HG03575 (cell line): ENCODE measurements around the gene TNXB.
"Not testable (repeated sequence)": the region's sequence is repeated elsewhere in the genome, so short reads cannot be mapped to it uniquely, and the experiment has no call there.

Source experiments
- ATAC-seq: cut with Tn5 transposase; IDR thresholded peaks from one replicate; pipeline ENCODE4 v1.9.1; 2021; ENCODE audit not compliant: unreplicated experiment, insufficient number of reproducible peaks, low FRiP score; ENCODE audit errors: extremely low read depth

TNXB gene

DNA sequence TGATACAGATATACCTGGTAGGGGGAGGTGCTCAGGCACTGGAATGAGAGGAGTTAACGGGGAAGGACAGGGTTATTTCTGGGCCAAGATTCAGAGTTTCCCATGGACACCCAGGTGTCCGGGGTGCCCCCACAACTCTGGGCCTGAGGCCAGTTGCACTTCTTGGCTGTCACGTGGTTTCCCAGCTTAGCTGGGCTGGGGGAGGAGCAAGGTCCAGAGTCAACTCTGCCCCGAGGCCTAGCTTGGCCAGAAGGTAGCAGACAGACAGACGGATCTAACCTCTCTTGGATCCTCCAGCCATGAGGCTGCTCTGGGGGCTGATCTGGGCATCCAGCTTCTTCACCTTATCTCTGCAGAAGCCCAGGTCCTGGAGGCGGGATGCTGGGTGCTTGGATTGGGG lies 94.6 kb downstream of the TNXB start, which contains the start of gene C4B:
C4B (plus strand) TSS at position 249 of the 400 bp plus-strand sequence; CDS start at position 300, 51 bp downstream.
- ATAC-seq: not testable (repeated sequence)

DNA sequence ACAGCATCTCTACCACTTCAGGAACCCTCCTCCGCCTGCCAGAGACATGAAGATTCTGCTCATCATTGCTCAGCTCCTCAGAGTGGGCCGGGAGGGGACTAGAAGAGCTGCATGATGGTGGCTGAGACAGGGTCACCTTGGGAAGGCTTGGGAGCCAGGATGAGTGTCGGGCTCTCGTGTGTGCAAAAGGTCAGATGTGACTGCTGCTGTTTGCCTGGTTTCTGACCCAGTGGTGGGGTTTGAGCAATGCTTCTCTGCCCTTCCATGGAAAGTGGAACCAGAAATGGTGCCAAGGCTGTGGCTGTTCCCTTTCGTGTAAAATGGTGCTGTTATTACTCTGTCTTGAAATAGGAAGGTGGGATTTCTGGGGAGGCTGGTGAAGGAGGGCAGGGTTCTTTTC lies 95.4 kb downstream of the TNXB start:
- ATAC-seq: not testable (repeated sequence)

DNA sequence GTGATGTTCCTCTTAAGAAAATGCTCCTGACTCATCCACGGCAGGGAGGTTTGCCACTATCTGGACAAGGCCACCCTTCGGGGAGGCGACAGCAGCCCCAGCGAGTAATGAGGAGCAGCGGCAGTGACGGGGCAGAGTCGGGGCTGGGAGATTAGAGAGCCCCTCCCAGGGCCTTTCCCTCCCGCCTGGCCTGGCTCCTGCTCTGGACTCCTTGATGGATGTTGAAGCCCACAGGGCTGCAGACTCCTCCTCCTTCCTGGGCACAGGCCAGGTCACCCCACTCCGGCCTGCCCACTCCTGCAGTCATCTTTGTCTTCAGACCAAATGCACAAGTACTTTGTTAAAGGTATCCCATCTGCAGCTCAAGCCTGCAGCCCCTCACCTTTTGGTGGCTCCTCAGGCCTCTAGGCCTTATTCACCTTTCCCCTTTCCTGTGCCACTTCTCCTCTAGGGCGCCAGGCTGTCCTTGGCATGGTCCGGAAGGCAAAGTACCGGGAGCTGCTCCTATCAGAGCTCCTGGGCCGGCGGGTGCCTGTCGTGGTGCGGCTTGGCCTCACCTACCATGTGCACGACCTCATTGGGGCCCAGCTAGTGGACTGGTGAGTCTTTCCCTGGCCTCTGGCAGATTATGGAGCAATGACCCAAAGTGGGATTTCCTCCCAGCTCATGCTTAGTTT lies 96.1 kb downstream of the TNXB start:
- not testable (repeated sequence) for ATAC-seq

DNA sequence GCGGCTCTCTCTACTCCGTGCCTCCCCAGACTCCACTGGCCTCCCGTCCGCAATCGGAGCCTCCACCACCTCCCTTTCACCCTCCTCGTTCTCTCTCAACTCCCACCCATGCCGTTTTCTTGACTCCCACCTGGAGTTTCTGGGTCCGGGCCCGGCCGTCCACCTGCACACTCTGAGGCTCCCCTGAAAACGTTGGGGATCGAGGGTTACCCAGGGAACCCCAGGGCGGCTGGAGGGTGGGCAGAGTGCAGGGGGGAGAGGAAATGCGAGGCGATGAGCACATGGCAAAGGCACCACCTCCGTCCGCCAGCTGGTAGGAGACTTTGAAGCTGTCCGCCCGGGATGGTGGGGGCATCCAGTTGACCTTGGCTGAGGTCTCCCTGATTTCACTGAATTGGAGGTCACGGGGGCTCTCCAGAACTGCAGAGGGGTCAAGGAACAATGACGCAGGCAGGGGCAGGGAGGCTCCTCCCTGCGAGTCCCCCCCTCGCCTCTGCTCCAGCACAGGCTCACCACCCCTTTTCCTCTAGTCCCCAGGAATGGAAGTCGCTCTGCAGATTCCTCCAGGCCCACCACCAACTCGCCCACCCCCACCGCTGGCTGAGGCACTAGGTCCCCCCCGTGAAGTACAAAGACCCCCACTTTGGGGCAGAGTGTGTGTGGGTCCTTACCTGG lies 98.1 kb downstream of the TNXB start:
- not testable (repeated sequence) for ATAC-seq

DNA sequence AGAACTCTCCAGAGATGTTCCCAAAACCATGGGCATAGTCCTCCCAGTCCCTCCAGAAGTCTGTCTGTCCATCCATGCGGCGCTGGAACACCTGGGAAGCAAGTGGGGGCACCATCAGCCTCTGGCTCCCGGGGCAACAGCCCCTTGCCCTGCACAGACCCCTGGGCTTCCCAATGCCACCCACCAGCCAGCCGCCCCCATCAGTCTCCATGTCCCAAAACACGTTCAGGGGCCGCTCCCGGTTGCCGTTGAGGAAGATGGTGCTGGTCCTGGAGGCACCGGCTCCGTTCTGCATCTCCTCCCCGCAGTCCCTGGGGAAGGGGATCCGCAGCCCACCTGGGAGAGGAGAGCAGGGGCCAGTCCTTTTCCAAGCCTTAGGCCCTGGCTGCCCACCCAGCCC lies 99.6 kb downstream of the TNXB start:
- ATAC-seq: not testable (repeated sequence)

DNA sequence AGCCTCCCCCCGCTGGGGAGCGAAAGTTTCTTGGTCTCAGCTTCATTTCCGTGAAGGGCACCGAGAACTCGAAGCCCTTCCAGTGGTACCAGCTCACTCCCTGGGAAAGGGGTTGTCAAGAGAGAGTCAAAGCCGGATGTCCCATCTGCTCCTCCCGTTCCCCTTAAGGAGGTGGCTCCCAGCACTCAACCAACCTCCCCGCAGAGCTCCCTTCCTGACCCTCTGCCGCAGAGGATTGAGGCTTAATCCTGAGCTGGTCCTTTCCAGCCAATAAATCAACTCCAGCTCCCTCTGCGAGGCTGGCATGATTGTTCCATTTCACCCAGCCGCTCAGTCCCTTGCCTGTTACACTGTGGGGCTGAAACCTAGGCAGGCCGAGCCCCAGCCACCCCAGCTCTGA lies 100.5 kb downstream of the TNXB start:
- ATAC-seq: not testable (repeated sequence)

DNA sequence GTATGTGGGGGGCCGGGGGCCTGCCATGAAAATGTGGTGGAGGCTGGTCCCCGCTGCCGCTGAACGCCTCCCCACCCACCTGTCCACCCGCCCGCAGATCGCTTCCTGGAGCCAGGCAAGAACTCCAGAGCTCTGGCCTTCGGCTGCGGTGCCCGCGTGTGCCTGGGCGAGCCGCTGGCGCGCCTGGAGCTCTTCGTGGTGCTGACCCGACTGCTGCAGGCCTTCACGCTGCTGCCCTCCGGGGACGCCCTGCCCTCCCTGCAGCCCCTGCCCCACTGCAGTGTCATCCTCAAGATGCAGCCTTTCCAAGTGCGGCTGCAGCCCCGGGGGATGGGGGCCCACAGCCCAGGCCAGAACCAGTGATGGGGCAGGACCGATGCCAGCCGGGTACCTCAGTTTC lies 101.1 kb downstream of the TNXB start:
- ATAC-seq: not testable (repeated sequence)

DNA sequence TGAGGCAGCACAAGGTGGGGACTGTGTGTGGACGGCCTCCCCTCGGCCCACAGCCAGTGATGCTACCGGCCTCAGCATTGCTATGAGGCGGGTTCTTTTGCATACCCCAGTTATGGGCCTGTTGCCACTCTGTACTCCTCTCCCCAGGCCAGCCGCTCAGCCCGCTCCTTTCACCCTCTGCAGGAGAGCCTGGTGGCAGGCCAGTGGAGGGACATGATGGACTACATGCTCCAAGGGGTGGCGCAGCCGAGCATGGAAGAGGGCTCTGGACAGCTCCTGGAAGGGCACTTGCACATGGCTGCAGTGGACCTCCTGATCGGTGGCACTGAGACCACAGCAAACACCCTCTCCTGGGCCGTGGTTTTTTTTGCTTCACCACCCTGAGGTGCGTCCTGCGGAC lies 102.1 kb downstream of the TNXB start:
- ATAC-seq: not testable (repeated sequence)

DNA sequence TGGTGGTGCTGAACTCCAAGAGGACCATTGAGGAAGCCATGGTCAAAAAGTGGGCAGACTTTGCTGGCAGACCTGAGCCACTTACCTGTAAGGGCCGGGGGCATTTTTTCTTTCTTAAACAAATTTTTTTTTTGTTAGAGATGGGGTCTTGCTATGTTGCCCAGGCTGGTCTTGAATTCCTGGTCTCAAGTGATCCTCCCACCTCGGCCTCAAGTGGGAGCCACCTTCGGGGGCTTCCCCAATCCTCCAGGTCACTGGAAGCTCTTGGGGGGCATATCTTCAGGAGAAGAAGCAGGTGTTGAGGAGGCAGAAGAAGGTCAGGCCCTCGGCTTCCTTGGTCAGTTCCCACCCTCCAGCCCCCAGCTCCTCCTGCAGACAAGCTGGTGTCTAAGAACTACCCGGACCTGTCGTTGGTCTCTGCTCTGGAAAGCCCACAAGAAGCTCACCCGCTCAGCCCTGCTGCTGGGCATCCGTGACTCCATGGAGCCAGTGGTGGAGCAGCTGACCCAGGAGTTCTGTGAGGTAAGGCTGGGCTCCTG lies 103.1 kb downstream of the TNXB start:
- ATAC-seq: not testable (repeated sequence)

DNA sequence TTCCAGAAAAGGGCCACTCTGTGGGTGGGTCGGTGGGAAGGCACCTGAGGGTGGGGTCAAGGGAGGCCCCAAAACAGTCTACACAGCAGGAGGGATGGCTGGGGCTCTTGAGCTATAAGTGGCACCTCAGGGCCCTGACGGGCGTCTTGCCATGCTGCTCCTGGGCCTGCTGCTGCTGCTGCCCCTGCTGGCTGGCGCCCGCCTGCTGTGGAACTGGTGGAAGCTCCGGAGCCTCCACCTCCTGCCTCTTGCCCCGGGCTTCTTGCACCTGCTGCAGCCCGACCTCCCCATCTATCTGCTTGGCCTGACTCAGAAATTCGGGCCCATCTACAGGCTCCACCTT lies 103.6 kb downstream of the TNXB start:
- not testable (repeated sequence) for ATAC-seq

DNA sequence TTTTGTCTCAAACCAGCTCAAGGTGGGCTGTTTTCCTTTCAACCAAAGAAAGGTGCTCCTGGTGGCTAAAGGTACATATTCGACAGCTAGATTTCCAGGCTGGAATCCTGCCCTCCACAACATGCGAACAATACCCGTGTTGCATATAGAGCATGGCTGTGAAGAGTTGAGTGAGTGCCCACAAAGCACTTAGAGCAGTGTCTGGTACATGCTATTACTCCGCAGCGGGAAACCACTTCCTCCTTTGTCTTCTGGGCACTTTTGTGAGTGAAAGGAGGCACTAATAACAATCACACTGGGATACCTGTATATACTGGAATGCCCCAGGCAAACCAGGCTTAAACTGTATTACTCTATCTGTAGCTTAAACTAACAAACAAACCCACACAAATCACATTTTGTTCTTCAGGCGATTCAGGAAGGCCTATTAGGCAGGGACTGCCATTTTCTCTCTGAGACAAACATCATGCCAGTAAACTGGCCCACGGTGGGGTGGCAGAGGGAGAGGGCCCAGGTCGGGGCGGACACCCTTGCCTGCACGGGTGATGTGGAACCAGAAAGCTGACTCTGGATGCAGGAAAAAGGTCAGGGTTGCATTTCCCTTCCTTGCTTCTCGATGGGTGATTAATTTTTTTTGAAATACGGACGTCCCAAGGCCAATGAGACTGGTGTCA lies 104.1 kb downstream of the TNXB start:
- not testable (repeated sequence) for ATAC-seq

DNA sequence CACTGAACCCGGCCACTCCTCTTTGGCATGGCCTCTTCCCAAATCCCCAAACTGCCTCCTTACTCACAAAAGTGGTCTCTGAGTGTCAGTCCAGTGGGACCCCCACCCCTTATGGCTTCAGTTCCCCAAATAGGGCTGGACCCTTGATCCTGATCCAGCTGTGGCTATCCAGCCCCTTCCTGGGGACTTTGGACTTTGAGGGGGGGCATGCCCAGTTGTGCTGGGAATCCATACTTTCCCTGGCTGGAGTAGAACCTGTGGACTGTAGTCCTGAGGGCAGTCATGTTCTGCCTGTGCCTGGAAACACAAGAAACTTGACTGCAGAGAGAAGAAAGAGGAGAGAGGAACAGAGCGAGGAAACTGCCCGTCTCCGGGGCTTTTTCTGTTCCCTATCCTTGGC lies 104.7 kb downstream of the TNXB start:
- not testable (repeated sequence) for ATAC-seq

DNA sequence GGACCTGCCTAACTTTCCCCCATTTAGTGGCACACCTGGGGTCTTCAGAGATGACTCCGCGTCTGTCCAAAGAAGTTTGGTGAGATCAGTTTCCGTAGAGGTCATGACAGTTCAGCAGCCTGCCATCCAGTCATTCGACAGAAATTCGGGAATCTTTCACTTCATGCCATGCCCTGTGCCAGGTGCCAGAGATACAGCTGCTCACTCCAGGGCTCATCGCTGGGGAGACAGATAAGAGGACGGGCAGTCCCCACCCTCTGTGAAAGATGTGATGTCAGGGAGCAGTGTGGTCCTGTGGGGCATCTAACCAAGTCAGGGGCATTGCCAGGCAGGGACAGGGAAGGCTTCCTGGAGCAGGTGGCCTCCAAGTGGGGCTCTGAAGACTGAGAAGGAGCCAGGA lies 105.8 kb downstream of the TNXB start:
- ATAC-seq: not testable (repeated sequence)

DNA sequence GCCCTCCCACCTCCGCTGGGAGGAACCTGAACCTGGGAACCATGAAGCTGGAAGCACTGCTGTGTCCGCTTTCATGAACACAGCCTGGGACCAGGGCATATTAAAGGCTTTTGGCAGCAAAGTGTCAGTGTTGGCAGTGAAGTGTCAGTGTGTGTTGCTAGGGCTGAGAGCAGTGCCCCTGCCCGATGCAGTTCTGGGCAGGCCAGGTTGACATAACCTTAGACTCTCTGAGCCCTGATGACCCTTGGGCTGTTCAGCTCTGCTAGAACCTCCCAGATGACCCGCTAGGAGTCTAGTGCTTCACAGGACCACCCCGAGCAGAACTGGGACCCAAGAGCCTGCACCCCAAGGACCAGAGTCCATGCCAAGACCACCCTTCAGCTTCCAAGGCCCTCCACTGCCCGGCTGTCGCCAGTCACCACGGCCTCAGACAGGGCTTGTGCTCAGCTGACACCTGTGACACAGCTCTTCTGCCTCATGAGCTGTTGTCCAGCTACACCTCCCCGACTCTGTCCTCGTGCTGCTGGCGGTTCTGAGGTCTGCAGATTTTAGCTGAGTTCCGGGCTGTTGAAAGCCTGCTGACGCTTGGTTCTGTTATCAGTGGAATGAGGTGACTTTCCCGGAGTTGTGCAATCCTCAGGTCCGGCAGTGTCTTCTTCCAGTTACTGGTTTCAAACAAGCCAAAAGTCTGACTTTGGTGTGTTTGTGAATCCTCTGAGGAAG lies 106.4 kb downstream of the TNXB start:
- ATAC-seq: not testable (repeated sequence)

DNA sequence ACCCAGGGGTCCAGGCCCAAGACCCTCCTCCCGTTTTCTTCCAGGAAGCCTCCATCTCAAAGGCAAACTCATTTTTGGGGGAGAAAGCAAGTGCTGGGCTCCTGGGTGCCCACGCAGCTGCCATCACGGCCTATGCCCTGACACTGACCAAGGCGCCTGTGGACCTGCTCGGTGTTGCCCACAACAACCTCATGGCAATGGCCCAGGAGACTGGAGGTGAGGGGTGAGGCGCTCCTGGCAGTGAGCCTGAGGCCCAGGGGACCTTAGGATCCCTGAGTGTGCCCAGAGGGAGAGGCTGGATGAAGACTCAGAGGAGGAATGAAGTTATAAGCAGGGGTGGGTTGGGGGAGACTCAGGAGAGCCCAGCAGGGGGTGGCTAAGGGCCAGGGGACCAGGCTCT lies 112.8 kb downstream of the TNXB start:
- not testable (repeated sequence) for ATAC-seq

DNA sequence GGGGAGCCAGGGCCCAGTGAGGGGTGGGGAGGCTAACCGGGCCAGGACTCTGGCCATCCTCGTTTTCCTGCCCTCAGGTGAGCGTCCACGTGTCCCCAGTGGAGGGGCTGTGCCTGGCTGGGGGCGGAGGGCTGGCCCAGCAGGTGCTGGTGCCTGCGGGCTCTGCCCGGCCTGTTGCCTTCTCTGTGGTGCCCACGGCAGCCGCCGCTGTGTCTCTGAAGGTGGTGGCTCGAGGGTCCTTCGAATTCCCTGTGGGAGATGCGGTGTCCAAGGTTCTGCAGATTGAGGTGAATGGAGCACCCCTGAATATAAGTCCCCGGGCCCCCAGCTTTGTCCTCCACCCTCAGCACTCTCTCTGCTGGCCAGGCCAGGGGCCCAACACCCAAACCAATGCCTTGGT lies 114.7 kb downstream of the TNXB start:
- ATAC-seq: not testable (repeated sequence)
